ENCODE measurements around the gene CEP112. TPM values are rescaled to one million over a fixed set of nuclear protein-coding genes. Genes with fewer than 3 reads are reported as not detected.
A peak's percentile ranks its signal among the peaks of the same experiment; 100 is the strongest.

The CEP112 gene
- total and polyA plus RNA-seq, 2 experiments from 2014 or later = 4.0 to 4.3 TPM

DNA sequence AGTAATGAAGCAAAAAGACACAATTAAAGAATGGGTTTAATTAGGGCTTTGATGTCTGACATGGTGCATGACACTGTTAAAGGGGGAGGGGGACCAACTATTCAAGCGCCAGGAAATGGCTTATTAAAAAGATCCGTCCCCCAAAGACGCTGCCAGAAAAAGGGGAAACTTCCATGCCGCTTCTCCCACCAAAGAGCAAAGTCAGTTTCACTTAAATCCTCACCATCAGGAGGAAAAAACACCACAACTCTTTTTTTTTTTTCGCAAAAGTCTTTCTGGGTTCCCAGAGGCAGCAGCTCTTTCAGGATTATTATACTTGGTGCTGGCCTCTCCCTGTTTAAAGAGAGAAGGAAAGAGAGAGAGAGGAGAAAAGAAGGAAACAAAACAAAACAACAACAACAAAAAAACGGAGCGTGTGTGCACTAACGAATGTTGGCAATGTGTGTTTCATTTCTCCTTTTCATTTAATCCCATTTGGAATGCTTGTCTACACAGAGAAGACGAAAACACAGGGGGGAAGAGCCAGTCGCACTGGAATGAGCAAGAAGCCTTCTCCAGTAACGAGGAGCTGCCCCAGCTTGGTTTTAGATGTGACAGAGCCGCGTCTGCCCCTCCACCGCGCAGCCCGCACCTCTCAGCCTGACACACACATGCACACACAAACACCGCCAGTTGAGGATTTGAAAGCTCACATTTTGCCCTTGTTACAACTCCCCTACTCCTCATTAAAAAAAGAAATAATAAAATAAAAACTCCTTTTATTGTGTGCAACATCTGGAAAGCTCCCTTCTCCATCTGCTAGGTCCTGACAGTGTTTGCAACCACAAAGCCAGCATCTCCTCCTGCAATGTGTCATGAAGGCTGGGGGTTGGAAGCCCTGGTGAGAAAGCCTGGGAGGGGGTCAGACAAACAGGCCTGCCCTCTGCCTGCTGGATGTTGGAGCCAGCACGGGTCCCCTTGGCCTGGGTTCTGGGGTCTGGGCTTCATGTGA is 597.8 kb downstream of the CEP112 start (continued):
- TF ChIP-seq, protein P1, sequence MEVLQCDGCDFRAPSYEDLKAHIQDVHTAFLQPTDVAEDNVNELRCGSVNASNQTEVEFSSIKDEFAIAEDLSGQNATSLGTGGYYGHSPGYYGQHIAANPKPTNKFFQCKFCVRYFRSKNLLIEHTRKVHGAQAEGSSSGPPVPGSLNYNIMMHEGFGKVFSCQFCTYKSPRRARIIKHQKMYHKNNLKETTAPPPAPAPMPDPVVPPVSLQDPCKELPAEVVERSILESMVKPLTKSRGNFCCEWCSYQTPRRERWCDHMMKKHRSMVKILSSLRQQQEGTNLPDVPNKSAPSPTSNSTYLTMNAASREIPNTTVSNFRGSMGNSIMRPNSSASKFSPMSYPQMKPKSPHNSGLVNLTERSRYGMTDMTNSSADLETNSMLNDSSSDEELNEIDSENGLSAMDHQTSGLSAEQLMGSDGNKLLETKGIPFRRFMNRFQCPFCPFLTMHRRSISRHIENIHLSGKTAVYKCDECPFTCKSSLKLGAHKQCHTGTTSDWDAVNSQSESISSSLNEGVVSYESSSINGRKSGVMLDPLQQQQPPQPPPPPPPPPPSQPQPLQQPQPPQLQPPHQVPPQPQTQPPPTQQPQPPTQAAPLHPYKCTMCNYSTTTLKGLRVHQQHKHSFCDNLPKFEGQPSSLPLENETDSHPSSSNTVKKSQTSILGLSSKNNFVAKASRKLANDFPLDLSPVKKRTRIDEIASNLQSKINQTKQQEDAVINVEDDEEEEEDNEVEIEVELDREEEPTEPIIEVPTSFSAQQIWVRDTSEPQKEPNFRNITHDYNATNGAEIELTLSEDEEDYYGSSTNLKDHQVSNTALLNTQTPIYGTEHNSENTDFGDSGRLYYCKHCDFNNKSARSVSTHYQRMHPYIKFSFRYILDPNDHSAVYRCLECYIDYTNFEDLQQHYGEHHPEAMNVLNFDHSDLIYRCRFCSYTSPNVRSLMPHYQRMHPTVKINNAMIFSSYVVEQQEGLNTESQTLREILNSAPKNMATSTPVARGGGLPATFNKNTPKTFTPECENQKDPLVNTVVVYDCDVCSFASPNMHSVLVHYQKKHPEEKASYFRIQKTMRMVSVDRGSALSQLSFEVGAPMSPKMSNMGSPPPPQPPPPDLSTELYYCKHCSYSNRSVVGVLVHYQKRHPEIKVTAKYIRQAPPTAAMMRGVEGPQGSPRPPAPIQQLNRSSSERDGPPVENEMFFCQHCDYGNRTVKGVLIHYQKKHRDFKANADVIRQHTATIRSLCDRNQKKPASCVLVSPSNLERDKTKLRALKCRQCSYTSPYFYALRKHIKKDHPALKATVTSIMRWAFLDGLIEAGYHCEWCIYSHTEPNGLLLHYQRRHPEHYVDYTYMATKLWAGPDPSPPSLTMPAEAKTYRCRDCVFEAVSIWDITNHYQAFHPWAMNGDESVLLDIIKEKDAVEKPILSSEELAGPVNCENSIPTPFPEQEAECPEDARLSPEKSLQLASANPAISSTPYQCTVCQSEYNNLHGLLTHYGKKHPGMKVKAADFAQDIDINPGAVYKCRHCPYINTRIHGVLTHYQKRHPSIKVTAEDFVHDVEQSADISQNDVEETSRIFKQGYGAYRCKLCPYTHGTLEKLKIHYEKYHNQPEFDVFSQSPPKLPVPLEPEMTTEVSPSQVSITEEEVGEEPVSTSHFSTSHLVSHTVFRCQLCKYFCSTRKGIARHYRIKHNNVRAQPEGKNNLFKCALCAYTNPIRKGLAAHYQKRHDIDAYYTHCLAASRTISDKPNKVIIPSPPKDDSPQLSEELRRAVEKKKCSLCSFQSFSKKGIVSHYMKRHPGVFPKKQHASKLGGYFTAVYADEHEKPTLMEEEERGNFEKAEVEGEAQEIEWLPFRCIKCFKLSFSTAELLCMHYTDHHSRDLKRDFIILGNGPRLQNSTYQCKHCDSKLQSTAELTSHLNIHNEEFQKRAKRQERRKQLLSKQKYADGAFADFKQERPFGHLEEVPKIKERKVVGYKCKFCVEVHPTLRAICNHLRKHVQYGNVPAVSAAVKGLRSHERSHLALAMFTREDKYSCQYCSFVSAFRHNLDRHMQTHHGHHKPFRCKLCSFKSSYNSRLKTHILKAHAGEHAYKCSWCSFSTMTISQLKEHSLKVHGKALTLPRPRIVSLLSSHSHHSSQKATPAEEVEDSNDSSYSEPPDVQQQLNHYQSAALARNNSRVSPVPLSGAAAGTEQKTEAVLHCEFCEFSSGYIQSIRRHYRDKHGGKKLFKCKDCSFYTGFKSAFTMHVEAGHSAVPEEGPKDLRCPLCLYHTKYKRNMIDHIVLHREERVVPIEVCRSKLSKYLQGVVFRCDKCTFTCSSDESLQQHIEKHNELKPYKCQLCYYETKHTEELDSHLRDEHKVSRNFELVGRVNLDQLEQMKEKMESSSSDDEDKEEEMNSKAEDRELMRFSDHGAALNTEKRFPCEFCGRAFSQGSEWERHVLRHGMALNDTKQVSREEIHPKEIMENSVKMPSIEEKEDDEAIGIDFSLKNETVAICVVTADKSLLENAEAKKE (CRISPR knock-in tag; IDR thresholded peaks at IDR 0.05) = peak; percentile 76; the same call in 1 of the 2 replicates
- TF ChIP-seq ZNF331 (CRISPR knock-in tag; IDR thresholded peaks at IDR 0.05; ENCODE audit: low read depth) = no peak
- TF ChIP-seq, protein P2, sequence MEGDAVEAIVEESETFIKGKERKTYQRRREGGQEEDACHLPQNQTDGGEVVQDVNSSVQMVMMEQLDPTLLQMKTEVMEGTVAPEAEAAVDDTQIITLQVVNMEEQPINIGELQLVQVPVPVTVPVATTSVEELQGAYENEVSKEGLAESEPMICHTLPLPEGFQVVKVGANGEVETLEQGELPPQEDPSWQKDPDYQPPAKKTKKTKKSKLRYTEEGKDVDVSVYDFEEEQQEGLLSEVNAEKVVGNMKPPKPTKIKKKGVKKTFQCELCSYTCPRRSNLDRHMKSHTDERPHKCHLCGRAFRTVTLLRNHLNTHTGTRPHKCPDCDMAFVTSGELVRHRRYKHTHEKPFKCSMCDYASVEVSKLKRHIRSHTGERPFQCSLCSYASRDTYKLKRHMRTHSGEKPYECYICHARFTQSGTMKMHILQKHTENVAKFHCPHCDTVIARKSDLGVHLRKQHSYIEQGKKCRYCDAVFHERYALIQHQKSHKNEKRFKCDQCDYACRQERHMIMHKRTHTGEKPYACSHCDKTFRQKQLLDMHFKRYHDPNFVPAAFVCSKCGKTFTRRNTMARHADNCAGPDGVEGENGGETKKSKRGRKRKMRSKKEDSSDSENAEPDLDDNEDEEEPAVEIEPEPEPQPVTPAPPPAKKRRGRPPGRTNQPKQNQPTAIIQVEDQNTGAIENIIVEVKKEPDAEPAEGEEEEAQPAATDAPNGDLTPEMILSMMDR (conservative IDR thresholded peaks at IDR 0.05; ENCODE audit: low read depth in 2 of 2) = no peak
- no peak for TF ChIP-seq STAT1 (IDR thresholded peaks at IDR 0.05; ENCODE audit: unreplicated experiment)
- no peak for TF ChIP-seq NANOG (IDR thresholded peaks at IDR 0.05; ENCODE audit: borderline replicate concordance)
